Measurements from ENCODE around the gene MAJIN. TPM values are rescaled to one million over a fixed set of nuclear protein-coding genes. Genes with fewer than 3 reads are reported as not detected.

MAJIN gene
- total RNA-seq, 2 experiments from 2014 or later: not detected

GRCh38 chr11:64923151-64923661 is 48.7 kb downstream of the MAJIN start:
- H3K4me3 Mint-ChIP-seq: no peak overlapping the region
- no peak for DNase-seq
- H3K27ac Mint-ChIP-seq: peak overlapping the region; percentile 34
- no peaks in the 10 kb centered on the region for H3K9me3 Mint-ChIP-seq
- H3K27me3 Mint-ChIP-seq: no peaks in the 10 kb centered on the region
- peaks cover 4% of the 10 kb centered on the region for H3K36me3 Mint-ChIP-seq
- H3K4me1 Mint-ChIP-seq: peaks cover 11% of the 10 kb centered on the region
- ATAC-seq (ENCODE audit: low read depth): no peak
- POLR2A ChIA-PET: interaction anchor here (1.2 to 1.8 kb wide), 4 partner anchors 75 to 199 kb away, joined by 3 to 10 read pairs (median 5); partner anchors contain the start of genes BATF2, FAU and MRPL49

GRCh38 chr11:64921384-64921783 is 50.5 kb downstream of the MAJIN start:
- Mint-ChIP-seq H3K4me1 (peaks cover 19% of the 10 kb centered on the region), H3K9me3 (no peaks in the 10 kb centered on the region), H3K36me3 (no peaks in the 10 kb centered on the region), H3K4me3 (no peak overlapping the region), H3K27ac (no peak overlapping the region), H3K27me3 (no peaks in the 10 kb centered on the region)
- DNase-seq (no peak), ATAC-seq (ENCODE audit: low read depth) (no peak)
- POLR2A ChIA-PET: no interaction called here

GRCh38 chr11:64920124-64920523 is 51.8 kb downstream of the MAJIN start:
- Mint-ChIP-seq H3K4me1 (peaks cover 24% of the 10 kb centered on the region), H3K27ac (no peak overlapping the region), H3K4me3 (no peak overlapping the region), H3K9me3 (no peaks in the 10 kb centered on the region), H3K36me3 (no peaks in the 10 kb centered on the region), H3K27me3 (no peaks in the 10 kb centered on the region)
- DNase-seq: no peak
- POLR2A ChIA-PET: no interaction called here
- no peak for ATAC-seq (ENCODE audit: low read depth)

- Mint-ChIP-seq H3K9me3 (no peaks in the 10 kb centered on the region), H3K27me3 (no peaks in the 10 kb centered on the region), H3K4me3 (no peak overlapping the region), H3K27ac (no peak overlapping the region), H3K36me3 (no peaks in the 10 kb centered on the region), H3K4me1 (peaks cover 23% of the 10 kb centered on the region)
- ATAC-seq (ENCODE audit: low read depth) (no peak), DNase-seq (no peak)
- POLR2A ChIA-PET: no interaction called here
Observed at GRCh38 chr11:64919627-64920026, 52.3 kb downstream of the MAJIN start.

- Mint-ChIP-seq H3K9me3 (no peaks in the 10 kb centered on the region), H3K27ac (peak overlapping the region; percentile 95), H3K4me1 (peaks cover 22% of the 10 kb centered on the region), H3K27me3 (no peaks in the 10 kb centered on the region), H3K36me3 (no peaks in the 10 kb centered on the region), H3K4me3 (peak overlapping the region; percentile 93)
- POLR2A ChIA-PET: interaction anchor here (1.5 kb wide), 1 partner anchor 200 kb away, joined by 4 read pairs; the partner anchor contains the start of gene ZNHIT2
- DNase-seq (no peak), ATAC-seq (ENCODE audit: low read depth) (no peak)
Observed at GRCh38 chr11:64918017-64918416, 53.9 kb downstream of the MAJIN start.

GRCh38 chr11:64917663-64917995 is 54.3 kb downstream of the MAJIN start:
- Mint-ChIP-seq H3K4me1 (peaks cover 21% of the 10 kb centered on the region), H3K36me3 (no peaks in the 10 kb centered on the region), H3K4me3 (peak overlapping the region; percentile 93), H3K9me3 (no peaks in the 10 kb centered on the region), H3K27me3 (no peaks in the 10 kb centered on the region), H3K27ac (peak overlapping the region; percentile 95)
- DNase-seq: no peak
- no peak for ATAC-seq (ENCODE audit: low read depth)
- POLR2A ChIA-PET: interaction anchor here (1.5 kb wide), 1 partner anchor 200 kb away, joined by 4 read pairs; the partner anchor contains the start of gene ZNHIT2

GRCh38 chr11:64916775-64917662 is 54.9 kb downstream of the MAJIN start, which contains the start of gene ATG2A:
ATG2A (minus strand) TSS chr11:64917209; CDS start chr11:64917135, 74 bp downstream.
- Mint-ChIP-seq H3K4me1 (peaks cover 21% of the 10 kb centered on the region), H3K27me3 (no peaks in the 10 kb centered on the region), H3K36me3 (peaks cover 2% of the 10 kb centered on the region), H3K9me3 (no peaks in the 10 kb centered on the region), H3K4me3 (peak within 1 kb of the TSS; percentile 93), H3K27ac (peak within 1 kb of the TSS; percentile 95)
- ATAC-seq (ENCODE audit: low read depth) (peak; percentile 99), DNase-seq (peak; percentile 99)
- POLR2A ChIA-PET: interaction anchor here (1.0 kb wide), 1 partner anchor 38 kb away, joined by 4 read pairs; the partner anchor contains the start of gene EHD1

- H3K4me3 Mint-ChIP-seq: peak overlapping the region; percentile 93
- peaks cover 21% of the 10 kb centered on the region for H3K4me1 Mint-ChIP-seq
- H3K36me3 Mint-ChIP-seq: peaks cover 4% of the 10 kb centered on the region
- POLR2A ChIA-PET: interaction anchor here (0.5 to 1.5 kb wide), 4 partner anchors 16 to 206 kb away, joined by 4 read pairs; partner anchors contain the start of genes EHD1, FAU and MRPL49
- H3K9me3 Mint-ChIP-seq: no peaks in the 10 kb centered on the region
- H3K27me3 Mint-ChIP-seq: no peaks in the 10 kb centered on the region
- peak overlapping the region; percentile 95 for H3K27ac Mint-ChIP-seq
- no peak for ATAC-seq (ENCODE audit: low read depth)
- peak; percentile 61 for DNase-seq
Observed at GRCh38 chr11:64916040-64916774, 55.7 kb downstream of the MAJIN start.

- peaks cover 4% of the 10 kb centered on the region for H3K36me3 Mint-ChIP-seq
Observed at GRCh38 chr11:64915376-64915887, 56.5 kb downstream of the MAJIN start.

GRCh38 chr11:64914123-64914522 is 57.8 kb downstream of the MAJIN start:
- POLR2A ChIA-PET: interaction anchor here (0.7 to 1.4 kb wide), 2 partner anchors 10 to 208 kb away, joined by 4 read pairs; partner anchors contain the start of genes FAU, MRPL49 and PPP2R5B
- DNase-seq (peak; percentile 22), ATAC-seq (ENCODE audit: low read depth) (no peak)
- Mint-ChIP-seq H3K36me3 (peaks cover 4% of the 10 kb centered on the region), H3K9me3 (no peaks in the 10 kb centered on the region), H3K4me3 (no peak overlapping the region), H3K27me3 (no peaks in the 10 kb centered on the region), H3K27ac (no peak overlapping the region), H3K4me1 (peaks cover 21% of the 10 kb centered on the region)

More at GRCh38 chr11:64915376-64915887, 56.5 kb downstream of the MAJIN start:
- Mint-ChIP-seq H3K27me3 (no peaks in the 10 kb centered on the region), H3K4me1 (peaks cover 21% of the 10 kb centered on the region), H3K27ac (peak overlapping the region; percentile 95), H3K4me3 (peak overlapping the region; percentile 93), H3K9me3 (no peaks in the 10 kb centered on the region)
- DNase-seq (no peak), ATAC-seq (ENCODE audit: low read depth) (no peak)
- POLR2A ChIA-PET: interaction anchor here (1.4 to 1.5 kb wide), 2 partner anchors 9 to 15 kb away, joined by 4 read pairs; partner anchors contain the start of gene PPP2R5B

GRCh38 chr11:64913171-64913727 is 58.7 kb downstream of the MAJIN start:
- H3K36me3 Mint-ChIP-seq: peaks cover 4% of the 10 kb centered on the region
- no peaks in the 10 kb centered on the region for H3K9me3 Mint-ChIP-seq
- no peaks in the 10 kb centered on the region for H3K27me3 Mint-ChIP-seq
- POLR2A ChIA-PET: interaction anchor here (0.6 kb wide), 1 partner anchor 163 kb away, joined by 6 read pairs; no protein-coding TSS in a partner anchor
- H3K4me3 Mint-ChIP-seq: no peak overlapping the region
- DNase-seq (no peak), ATAC-seq (ENCODE audit: low read depth) (no peak)
- H3K27ac Mint-ChIP-seq: no peak overlapping the region
- H3K4me1 Mint-ChIP-seq: peaks cover 21% of the 10 kb centered on the region

GRCh38 chr11:64911689-64912088 is 60.2 kb downstream of the MAJIN start:
- ATAC-seq (ENCODE audit: low read depth) (no peak), DNase-seq (no peak)
- peaks cover 15% of the 10 kb centered on the region for H3K4me1 Mint-ChIP-seq
- no peaks in the 10 kb centered on the region for H3K27me3 Mint-ChIP-seq
- peaks cover 4% of the 10 kb centered on the region for H3K36me3 Mint-ChIP-seq
- H3K9me3 Mint-ChIP-seq: no peaks in the 10 kb centered on the region
- no peak overlapping the region for H3K4me3 Mint-ChIP-seq
- POLR2A ChIA-PET: no interaction called here
- no peak overlapping the region for H3K27ac Mint-ChIP-seq

Data from activated naive CD8-positive, alpha-beta T cell treated with anti-CD3 and anti-CD28 coated beads, Interleukin-2, amount 10 ng/mL, durations not matched to agents 7 days and 5 days (primary cell).